ENCODE measurements around the gene SLC23A1. TPM values are rescaled to one million over a fixed set of nuclear protein-coding genes. Genes with fewer than 3 reads are reported as not detected.

Gene SLC23A1
- total and polyA plus RNA-seq, 9 of the 15 experiments (the other 6 are each of a cell fraction or from before 2014, with no cell fraction given): 0.03 to 0.20 (median 0.05) TPM; not detected in 5

- TF ChIP-seq MTA3 (IDR thresholded peaks at IDR 0.05; ENCODE audit: borderline replicate concordance) (no peak), BRF1 (IDR thresholded peaks at IDR 0.05; ENCODE audit: borderline replicate concordance, extremely low read depth, insufficient read length) (no peak), ZBTB33 (CRISPR knock-in tag; IDR thresholded peaks at IDR 0.05) (peak; percentile 50; the same call in 1 of the 2 replicates), RBM14 (IDR thresholded peaks at IDR 0.05; ENCODE audit: borderline replicate concordance, insufficient read depth, low read depth, low read length) (0 out of 2 replicates have a peak, but pooled peaks have one; percentile 66), KDM2B (CRISPR knock-in tag; IDR thresholded peaks at IDR 0.05) (no peak), THRA (IDR thresholded peaks at IDR 0.05) (no peak)
Observed at GRCh38 chr5:139392678-139393496, 9.8 kb upstream of the SLC23A1 start.

More at GRCh38 chr5:139392678-139393496, 9.8 kb upstream of the SLC23A1 start:
- Histone ChIP-seq H3K9ac (ENCODE audit: insufficient read depth in 1 of 2, low read depth in 2 of 2, low read length in 2 of 2) (no peak overlapping the region), H3K27ac (ENCODE audit: extremely low read depth, low read depth, low read length) (no peak overlapping the region), H4K20me1 (replicated peaks; ENCODE audit: control insufficient read depth, insufficient read depth, low read length) (no peaks in the 10 kb centered on the region), H3K36me3 (ENCODE audit: control insufficient read depth, insufficient read depth, low read length) (no peaks in the 10 kb centered on the region), H3K79me2 (ENCODE audit: control insufficient read depth, insufficient read depth, low read length) (no peaks in the 10 kb centered on the region), H3K9me1 (ENCODE audit: control insufficient read depth, insufficient read depth, low read length) (no peaks in the 10 kb centered on the region), H3K4me1 (replicated peaks in 1 of 2; ENCODE audit: control insufficient read depth in 2 of 2, insufficient read depth in 2 of 2, low read length in 2 of 2) (peaks cover 7 to 23% of the 10 kb centered on the region in 2 experiments), H3K4me2 (ENCODE audit: insufficient read depth, low read length) (no peak overlapping the region), H3K9me3 (replicated peaks; ENCODE audit: control insufficient read depth, insufficient read depth, low read depth, low read length) (no peaks in the 10 kb centered on the region; the same call in 1 of the 2 replicates), H3K4me3 (no peak overlapping the region), H3K27me3 (ENCODE audit: control insufficient read depth in 2 of 2, insufficient read depth in 2 of 2, low read length in 2 of 2) (no peaks in the 10 kb centered on the region), H2AFZ (ENCODE audit: low read depth, low read length) (no peak overlapping the region)
- no peak for ATAC-seq
- POLR2A ChIA-PET: no interaction called here
- DNase-seq (ENCODE audit: extremely low read depth in 1 of 4, low spot score in 3 of 4): no peak
- BruUV-seq (replicated peaks): no TSS peak
- FAIRE-seq: no peak
- CTCF ChIA-PET (ENCODE audit: low intra/inter-chr PET ratio): no interaction called here
- in situ Hi-C loops (cut with MboI): no loop called here
- 96% methylated on average over 19 of the region's 77 CpGs for WGBS (ENCODE audit: insufficient coverage, low coverage, missing lambda C conversion rate)
- intact Hi-C loops (cut with micrococcal nuclease): no loop called here
